GM18499 (cell line): Measurements from ENCODE around the gene GRIP2.

Source experiments
- ATAC-seq: cut with Tn5 transposase; IDR thresholded peaks from one replicate; pipeline ENCODE4 v1.9.1; 2021; ENCODE audit warnings: moderate number of reproducible peaks; ENCODE audit not compliant: insufficient read depth, unreplicated experiment

GRIP2 gene

GRCh38 chr3:14508966-14509795 is 31.0 kb downstream of the GRIP2 start:
- no peak for ATAC-seq

GRCh38 chr3:14508505-14508819 is 31.7 kb downstream of the GRIP2 start:
- ATAC-seq, result no peak

DNA sequence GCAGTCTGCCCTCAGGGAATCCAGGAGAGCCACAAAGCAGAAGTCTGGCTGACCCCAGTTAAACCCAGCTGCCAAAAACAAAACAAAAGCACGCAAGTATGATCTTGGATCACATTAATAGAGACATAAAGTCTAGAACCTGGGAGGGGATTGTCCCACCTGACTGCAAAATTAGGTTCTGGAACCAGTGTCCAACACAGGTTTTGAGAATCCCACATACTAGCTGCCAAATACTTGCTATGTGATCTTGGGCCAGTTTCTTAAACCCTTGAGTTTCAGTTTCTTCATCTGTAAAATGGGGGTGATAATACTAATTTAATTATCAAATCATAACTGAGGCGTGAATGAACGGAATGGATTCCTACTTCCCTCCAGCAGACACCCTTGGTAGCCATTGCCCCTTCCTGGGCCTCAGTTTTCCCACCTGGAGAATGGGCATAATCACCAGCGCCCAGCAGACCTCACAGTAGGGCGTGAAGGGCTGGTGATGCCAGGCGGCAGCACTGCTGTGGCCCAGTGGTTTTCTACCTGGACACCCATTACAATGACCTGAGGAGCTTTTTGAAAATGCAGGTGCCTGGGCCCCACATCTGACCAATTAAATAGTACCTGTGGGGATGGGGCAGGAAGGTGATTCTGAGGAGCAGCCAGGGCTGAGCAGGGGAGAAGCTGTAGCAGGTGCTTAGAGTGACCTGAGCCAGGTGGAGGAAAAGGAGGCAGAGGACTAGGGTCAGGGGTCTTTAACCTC is 32.2 kb downstream of the GRIP2 start:
- ATAC-seq, result no peak

- ATAC-seq, result no peak
Measured at GRCh38 chr3:14507305-14507741, 32.8 kb downstream of the GRIP2 start.

- ATAC-seq, result no peak
Measured at GRCh38 chr3:14506626-14507304, 33.4 kb downstream of the GRIP2 start.

DNA sequence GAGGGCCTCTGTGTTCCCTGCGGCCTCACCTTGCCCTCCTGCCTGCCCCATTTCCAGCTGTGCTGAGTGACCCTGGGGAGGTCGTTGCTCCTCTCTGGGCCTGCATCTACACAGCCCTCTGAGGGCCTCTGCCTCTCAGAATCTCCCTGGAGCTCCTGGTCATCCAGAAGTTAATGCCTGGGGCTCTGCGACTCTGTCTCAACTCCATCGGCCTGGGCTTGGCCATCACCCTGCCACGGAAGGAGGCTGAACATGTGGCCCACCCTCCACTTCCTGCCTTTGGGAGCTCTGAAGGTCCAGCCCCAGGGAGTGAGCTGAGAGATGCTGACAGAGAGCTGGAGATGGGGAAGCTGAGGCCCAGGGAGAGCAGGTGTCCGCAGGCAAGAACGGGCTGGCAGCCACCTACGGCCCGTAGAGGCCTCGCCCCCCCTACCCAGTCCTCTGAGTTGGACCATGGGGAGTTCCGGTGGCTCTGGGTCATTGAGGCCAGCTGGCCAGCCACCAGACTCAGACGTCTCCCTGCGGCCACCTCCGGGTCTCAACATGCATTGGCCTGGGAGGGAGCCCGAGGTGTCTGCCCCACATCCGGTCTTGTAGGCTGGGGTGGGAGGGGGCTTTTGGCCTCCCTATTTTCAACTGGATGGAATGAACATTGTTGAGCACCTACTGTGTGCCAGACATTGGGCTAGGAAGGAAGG is 34.2 kb downstream of the GRIP2 start:
- no peak for ATAC-seq

DNA sequence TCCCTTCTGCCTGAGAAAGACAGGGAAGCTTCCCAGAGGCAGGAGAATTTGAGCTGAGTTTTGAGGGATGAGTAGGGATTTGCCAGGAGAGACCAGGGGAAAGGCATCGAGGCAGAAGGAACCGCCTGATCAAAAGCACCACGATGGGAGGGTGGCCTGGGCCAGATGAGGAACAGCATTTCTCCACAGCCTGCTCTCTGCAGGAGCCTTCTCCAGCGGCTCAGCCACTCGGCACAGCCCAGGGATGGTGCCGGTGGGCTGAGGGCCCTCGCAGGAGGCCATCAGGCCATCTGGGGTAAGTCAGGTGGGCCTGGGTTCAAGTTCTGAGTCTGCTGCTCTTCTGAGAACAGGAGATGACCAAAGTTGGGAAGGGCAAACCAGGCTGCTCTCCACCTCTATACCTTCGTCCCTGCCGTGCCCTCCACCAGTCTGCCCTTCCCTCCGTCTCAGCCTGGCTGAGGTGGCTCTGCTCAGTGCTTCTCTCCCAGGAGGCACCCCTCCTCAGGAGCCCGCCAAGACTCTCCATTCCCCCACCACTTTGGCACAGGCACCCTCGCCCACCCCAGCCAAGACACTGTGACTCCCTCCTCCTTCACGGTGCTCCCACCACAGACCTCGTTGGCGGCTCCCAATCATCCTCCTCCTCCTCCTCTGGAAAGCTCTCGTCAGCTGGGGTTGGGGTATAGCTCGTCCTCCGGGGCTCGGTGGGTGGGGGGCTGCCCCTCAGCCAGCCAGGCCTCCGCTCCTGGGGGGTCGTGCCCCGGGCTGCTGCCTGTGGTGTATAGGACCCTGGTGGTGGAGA is 34.9 kb downstream of the GRIP2 start:
- no peak for ATAC-seq

- ATAC-seq, result no peak
Measured at GRCh38 chr3:14503706-14504065, 36.5 kb downstream of the GRIP2 start.

DNA sequence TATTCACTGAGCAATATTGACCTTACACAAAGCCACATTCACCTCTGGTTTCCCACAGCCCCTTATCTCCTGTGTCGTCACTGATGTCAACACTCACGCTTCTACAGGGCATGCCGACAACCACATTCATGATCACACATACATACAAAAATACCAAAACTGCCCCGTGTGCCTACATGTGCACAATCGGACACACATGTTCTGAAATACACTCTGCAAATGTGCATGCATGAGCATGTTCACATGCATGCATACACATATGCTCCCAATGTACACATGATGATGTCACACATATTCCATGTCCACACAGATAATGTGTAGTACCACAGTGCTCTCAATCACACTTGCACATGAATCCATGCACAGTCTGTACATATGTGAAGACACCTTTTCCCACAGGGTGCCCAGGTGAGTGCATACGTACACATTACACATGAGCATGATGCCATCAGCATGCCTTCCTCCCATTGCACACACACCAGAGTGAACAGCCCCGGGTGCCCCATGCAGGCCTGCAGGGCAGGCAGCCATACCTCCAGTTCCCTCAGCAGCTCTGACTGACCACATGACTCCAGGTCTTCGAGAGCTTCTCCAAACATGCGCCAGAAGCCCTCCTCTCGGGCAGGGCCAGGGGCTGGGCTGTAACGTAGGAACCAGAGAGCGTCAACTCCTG is 37.0 kb downstream of the GRIP2 start:
- no peak for ATAC-seq

- ATAC-seq, result no peak
Measured at GRCh38 chr3:14502472-14502871, 37.7 kb downstream of the GRIP2 start.

- no peak for ATAC-seq
Measured at GRCh38 chr3:14497321-14497720, 42.8 kb downstream of the GRIP2 start.

- no peak for ATAC-seq
Measured at GRCh38 chr3:14496351-14496750, 43.8 kb downstream of the GRIP2 start.

- no peak for ATAC-seq
Measured at GRCh38 chr3:14494973-14495300, 45.2 kb downstream of the GRIP2 start.

- no peak for ATAC-seq
Measured at GRCh38 chr3:14494279-14494972, 45.7 kb downstream of the GRIP2 start.

- no peak for ATAC-seq
Measured at GRCh38 chr3:14492948-14493881, 46.9 kb downstream of the GRIP2 start.

GRCh38 chr3:14491396-14492190 is 48.5 kb downstream of the GRIP2 start:
- ATAC-seq, result no peak

- no peak for ATAC-seq
Measured at GRCh38 chr3:14490831-14491230, 49.3 kb downstream of the GRIP2 start.
